MM.1S (cell line): ENCODE data around the gene ZNF786.

Experiments used
- CTCF ChIP-seq: fragments of 300-600 bp; sonication (generic); IDR thresholded peaks from 2 replicates; pipeline ENCODE4 v1.5.1; 2016; ENCODE audit warnings: antibody characterized with exemption, low read length, mixed read lengths
- EZH2 ChIP-seq: fragments of 300-600 bp; sonication (generic); optimal IDR thresholded peaks from 2 replicates; pipeline ENCODE3; 2017; ENCODE audit warnings: low read depth, mild to moderate bottlenecking, antibody characterized with exemption, low read length, mixed read lengths
- EZH2phosphoT487 ChIP-seq: fragments of 300-600 bp; sonication (generic); IDR thresholded peaks from 2 replicates; pipeline ENCODE4 v1.6.1; 2018; ENCODE audit warnings: antibody characterized with exemption, low read length

GRCh38 chr7:149070372-149071125 is 20.0 kb downstream of the ZNF786 start:
- TF ChIP-seq CTCF (no peak), EZH2phosphoT487 (no peak), EZH2 (no peak)
